SK-N-SH (cell line): ENCODE measurements around the gene LRRC72.

ENCODE experiments used
- CHD2 ChIP-seq: fragments of 150-350 bp; IDR thresholded peaks from 2 replicates; pipeline ENCODE4 v1.6.1; 2018; ENCODE audit warnings: low read length; ENCODE audit not compliant: partially characterized antibody
- EZH2phosphoT487 ChIP-seq: fragments of 200-600 bp; sonication (generic); IDR thresholded peaks from 2 replicates; pipeline ENCODE4 v1.6.1; 2017; ENCODE audit warnings: low read depth, mixed run types, mild to moderate bottlenecking, antibody characterized with exemption, moderate library complexity, borderline replicate concordance
- GABPA ChIP-seq: IDR thresholded peaks from 2 replicates; pipeline ENCODE4 v1.4.0; 2012; ENCODE audit warnings: low read depth, mild to moderate bottlenecking
- NFIC ChIP-seq: IDR thresholded peaks from 2 replicates; pipeline ENCODE4 v1.4.0; 2012; ENCODE audit warnings: borderline replicate concordance
- POLR2AphosphoS5 ChIP-seq: IDR thresholded peaks from 2 replicates; pipeline ENCODE4 v1.6.1; 2012; ENCODE audit warnings: low read depth, low read length
- SMC3 ChIP-seq: IDR thresholded peaks from 2 replicates; pipeline ENCODE4 v1.6.1; 2012; ENCODE audit warnings: low read depth, low read length, improper control_type of control experiment
- TAF1 ChIP-seq: IDR thresholded peaks from 2 replicates; pipeline ENCODE4 v1.6.1; 2012; ENCODE audit warnings: low read depth, mild to moderate bottlenecking, low read length, moderate library complexity, borderline replicate concordance
- YY1 ChIP-seq: IDR thresholded peaks from 2 replicates; pipeline ENCODE4 v1.4.0; 2012; ENCODE audit warnings: low read depth, mild to moderate bottlenecking
- TF ChIP-seq, protein P1 (sequence below): fragments of 200-600 bp; sonication (generic); IDR thresholded peaks from 2 replicates; pipeline ENCODE4 v1.6.1; 2017; ENCODE audit warnings: antibody characterized with exemption, mild to moderate bottlenecking, moderate library complexity

DNA sequence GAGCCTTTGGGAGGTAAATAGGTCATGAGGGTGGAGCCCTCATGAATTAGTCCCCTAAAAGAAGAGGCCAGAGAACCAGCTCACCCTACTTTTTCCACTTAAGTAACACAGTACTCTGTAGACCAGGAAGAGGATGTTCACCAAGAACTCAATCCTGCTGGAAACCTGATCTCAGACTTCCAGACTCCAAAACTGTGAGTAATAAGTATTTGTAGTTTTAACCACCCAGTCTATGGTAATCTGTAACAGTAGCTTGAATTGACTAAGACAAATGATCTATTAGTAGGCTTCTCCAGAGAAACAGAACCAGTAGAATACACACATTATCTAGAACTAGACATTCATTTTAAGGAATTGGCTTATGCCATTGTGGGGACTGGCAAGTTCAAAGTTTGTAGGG, 67.4 kb downstream of the LRRC72 start:
- no peak for TF ChIP-seq GABPA
- TF ChIP-seq CHD2 = no peak
- no peak for TF ChIP-seq SMC3
- TF ChIP-seq TAF1 = no peak
- no peak for TF ChIP-seq NFIC
- TF ChIP-seq, protein P1, sequence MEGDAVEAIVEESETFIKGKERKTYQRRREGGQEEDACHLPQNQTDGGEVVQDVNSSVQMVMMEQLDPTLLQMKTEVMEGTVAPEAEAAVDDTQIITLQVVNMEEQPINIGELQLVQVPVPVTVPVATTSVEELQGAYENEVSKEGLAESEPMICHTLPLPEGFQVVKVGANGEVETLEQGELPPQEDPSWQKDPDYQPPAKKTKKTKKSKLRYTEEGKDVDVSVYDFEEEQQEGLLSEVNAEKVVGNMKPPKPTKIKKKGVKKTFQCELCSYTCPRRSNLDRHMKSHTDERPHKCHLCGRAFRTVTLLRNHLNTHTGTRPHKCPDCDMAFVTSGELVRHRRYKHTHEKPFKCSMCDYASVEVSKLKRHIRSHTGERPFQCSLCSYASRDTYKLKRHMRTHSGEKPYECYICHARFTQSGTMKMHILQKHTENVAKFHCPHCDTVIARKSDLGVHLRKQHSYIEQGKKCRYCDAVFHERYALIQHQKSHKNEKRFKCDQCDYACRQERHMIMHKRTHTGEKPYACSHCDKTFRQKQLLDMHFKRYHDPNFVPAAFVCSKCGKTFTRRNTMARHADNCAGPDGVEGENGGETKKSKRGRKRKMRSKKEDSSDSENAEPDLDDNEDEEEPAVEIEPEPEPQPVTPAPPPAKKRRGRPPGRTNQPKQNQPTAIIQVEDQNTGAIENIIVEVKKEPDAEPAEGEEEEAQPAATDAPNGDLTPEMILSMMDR = no peak
- TF ChIP-seq YY1 = no peak
- TF ChIP-seq EZH2phosphoT487 = no peak
- no peak for TF ChIP-seq POLR2AphosphoS5
